Stimulated activated CD8-positive, alpha-beta memory T cell treated with anti-CD3 and anti-CD28 coated beads, Interleukin-4, amount 100 ng/mL, for 48 hours (primary cell): ENCODE results near the gene PKN2.

Experiments
- DNase-seq: peaks from one replicate; pipeline ENCODE4 v3.0.0-alpha.2; 2020

The PKN2 gene

DNA sequence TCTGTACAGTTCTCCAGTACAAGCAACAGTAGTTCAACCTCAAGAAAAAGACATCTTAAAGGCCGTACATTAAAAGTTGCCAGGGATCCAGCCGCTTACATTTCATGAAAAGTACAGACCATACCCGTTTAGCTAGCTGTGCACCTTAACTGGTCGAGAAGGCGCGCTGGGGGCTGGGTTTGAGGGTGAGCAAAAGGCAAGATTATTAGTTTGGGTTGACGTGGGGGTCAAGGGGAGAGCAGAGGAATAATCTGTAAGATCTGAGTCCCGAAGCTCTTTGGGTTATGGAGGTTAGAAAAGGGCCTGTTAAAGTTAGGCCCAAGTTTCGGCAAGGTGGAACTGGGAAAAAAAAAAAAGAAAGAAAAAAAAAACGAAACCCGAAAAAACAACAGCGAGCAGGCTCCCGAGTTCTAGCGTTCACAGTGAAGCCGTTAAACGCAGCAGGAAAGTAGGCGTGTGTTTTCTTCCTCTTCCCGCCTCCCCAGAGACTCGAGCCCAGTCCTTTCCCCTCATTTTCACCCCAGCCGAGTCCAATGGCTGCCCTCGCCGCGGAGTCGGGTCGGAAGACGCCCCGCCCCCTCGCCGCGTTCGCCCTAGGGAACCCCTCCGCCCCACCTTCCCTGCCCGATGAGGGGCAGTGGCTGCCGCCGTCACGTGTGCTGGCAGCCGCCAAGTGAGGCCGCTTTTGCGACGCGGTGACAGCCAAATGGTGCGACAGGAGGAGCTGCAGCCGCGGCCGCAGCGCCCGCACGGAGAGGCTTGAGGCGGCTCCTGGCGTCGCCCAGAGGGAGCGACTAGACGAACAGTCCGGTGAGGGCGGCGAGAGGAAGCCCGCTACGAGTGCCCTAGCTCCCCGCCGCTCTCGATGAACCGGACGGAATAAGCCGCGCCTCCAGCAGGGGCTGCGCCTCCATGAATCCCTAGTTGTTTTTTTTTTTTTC lies at the start of gene PKN2:
Gene PKN2, plus strand, starts transcription at position 733 of the 941 bp plus-strand sequence. CDS start 308 bp downstream, outside the sequence.
- DNase-seq = peak; percentile 97

DNA sequence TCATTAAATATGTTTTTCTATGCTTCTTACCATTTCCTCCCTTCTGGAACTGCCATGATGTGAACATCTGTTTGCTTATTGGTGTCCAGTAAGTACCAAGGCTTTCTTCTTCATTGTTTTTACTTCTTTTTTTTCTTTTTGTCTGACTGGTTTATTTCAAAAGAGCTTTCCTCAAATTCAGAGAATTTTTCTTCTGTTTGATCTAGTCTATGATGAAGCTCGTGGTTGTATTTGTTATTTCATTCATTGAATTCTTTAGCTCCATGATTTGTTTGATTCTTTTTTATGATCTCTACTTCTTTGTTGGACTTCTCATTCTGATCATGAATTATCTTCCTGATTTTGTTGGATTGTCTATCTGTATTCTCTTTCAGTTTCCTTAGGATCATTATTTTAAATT lies 49.5 kb upstream of the PKN2 start:
- no peak for DNase-seq

DNA sequence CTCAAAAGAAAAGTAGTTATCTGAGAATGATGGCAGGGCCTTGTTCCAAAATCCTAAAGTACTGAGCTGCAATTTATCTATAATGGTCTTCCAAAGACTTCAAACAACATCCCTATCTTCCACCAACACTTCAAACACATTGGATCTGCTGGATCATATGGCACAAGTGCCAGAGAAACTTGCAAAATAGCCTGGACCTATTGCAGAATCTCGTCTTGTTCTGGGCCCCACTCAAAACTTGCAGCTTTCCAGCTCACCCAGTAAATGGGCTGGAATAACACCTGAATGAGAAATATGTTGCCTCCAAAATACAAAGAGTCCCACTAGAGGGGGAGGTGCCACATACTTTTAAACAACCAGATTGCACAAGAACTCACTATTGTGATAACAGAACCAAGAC lies 44.0 kb upstream of the PKN2 start:
- no peak for DNase-seq

DNA sequence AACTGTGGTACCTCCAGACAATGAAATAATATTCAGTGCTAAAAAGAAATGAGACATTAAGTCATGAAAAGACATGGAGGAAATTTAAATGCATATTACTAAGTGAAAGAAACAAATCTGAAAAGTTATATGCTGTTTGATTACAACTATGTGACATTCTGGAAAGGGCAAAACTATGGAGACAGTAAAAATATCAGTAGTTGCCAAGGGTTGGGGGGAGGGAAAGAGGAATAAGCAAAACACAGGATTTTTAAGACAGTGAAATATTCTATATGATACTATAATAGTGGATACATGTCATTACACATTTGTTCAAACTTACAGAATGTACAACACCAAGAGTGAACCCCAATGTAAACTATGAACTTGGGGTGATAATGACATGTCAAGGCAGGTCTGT lies 38.2 kb upstream of the PKN2 start:
- no peak for DNase-seq

DNA sequence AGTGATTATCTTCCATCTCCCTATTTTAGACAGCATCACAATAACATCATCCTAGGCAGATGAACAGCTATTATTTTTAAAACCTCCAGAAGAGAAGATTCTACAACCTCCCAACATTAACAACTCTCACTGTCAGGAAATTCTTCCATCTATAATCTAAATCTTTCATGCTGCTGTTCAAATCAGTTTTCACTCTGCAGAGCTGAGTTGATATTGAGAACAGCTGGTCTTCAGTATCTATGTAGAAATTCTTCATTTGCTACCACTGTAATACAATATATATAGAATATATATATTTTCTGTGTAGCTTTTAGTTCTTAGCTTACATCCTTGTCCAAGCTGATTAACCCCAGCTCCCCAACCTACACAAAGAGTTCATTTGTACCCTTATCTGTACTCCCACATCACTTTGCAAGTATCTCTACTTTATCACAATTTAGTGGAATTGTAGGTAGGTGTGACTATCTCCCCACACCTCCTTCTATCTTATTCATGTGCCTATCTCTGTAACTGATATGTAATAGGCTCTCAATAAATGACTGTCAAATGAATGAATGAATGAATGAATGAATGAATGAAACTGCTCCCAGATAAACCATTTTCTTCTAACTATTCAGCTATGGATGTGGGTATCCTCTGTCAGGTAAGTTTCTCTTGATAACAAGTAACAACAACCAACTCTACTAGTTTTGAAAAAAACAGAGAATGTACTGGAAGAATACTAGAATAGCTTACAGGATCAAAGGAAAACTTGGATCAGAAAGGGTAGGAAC lies 37.4 kb upstream of the PKN2 start:
- DNase-seq = no peak

DNA sequence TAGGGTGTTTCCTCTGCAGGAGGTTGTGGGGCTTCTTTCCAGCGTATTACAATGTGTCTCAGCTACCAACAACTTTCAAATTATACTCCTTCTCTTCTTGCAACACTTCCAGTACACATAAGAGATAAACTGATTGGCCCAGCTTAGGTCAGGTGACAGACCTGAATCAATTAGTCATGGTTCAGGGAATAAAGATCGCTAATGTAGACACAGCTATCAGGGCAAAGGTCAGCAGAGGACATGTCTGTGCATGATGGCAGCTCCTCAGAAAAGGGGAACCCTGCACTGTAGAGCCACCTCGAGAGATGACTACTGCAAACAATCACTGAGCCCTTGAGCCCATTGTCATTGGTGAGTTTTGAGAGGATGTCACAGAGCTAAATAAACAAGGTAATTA lies 36.8 kb upstream of the PKN2 start:
- DNase-seq = no peak

DNA sequence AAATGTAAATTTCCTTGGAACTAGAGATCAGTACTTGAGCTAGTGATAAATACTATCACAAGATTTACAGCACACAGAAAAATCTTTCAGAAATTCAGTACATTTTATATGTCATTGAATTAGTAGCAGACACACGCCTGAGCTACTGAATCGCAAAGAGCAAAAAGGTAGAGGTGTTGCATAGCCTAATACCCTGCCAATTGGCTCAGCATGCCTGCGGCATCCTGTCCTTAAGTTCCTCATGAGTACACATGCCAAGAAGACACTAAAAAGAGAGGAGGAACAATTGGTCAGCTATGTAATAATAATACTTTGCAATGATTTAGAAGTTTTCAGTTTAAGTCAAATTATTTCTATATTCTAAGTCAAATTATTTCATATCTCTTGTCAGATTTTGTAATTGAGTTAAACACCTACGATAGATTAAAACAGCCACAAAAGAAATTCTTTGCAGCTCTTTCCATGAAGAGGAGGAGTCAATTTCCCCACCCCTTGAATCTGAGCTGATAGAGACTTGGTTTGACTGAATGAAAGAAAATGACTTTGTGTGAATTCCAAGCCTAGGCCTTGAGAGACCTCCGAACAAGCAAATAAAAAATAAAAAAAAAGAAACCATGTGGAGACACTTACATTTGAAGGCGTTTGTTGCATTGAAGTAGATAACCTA lies 36.2 kb upstream of the PKN2 start:
- DNase-seq = no peak

DNA sequence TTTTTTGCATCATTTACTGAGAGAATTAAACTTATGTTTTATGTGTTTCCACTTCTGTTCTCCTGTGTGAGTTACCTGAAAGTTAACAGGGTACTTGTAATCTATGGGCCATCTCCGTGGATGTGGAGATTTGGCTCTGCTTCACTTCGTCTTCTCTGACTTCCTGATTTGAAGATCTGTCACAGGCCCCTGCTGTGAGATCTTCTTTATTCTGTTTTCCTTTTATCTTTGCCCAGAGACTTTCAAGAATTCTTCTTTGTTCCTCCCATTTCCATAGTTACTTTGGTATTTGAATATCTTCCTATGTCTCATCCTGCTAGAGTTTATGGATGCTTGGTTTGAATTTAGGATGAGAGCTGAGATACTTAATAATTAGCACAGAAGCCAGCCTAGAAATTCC lies 35.4 kb upstream of the PKN2 start:
- no peak for DNase-seq

DNA sequence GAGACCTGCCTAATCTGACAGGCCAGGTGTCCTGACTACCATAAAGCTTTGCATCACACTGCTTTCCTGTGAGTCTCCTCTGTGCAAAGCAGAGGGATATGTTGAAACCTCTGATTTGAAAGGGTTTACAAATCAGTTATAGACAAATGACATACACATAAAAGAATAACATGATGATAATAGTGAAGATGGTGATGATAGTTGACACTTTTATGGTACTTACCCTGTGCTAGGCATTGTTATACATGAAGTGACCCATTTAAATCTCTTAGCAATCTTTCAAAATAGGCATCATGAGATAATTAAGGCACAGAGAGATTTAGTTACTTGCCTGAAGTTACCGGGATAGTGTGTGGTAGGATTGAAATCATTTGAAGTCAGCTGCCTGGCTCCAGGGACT lies 34.1 kb upstream of the PKN2 start:
- DNase-seq = no peak

DNA sequence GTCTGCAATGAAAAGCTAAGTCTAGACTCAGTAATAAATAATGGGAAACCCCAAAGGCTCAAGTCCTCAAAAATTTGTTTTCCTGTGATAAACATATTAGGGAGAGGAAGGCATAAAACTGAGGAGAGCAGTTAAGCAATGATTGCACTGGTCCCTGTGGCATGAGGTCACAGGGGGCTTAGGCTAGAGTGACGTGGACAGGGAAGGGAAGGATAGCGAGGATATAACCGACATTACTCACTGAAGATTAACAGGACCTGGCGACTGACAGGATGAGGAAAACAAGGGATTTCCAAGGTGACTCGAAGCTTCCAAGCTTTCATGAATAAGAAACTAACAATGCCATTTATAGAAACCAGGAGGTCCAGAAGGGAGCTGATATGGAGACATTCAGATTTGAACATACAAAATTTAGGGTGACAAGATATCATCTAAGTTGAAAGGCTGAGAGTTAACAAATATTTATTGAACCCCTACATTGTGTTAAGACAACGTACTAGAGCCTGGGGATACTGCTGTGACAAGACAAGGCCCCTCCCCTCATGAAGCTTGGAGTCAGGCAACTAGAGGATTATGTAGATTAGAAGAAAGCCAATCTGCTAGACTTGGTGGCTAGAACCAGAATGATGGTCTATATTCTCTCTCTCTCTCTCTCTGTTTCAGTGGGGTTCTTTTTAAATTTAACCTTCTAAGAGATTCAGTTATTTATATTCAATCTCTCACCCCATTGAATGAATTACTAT lies 33.2 kb upstream of the PKN2 start:
- DNase-seq = no peak

DNA sequence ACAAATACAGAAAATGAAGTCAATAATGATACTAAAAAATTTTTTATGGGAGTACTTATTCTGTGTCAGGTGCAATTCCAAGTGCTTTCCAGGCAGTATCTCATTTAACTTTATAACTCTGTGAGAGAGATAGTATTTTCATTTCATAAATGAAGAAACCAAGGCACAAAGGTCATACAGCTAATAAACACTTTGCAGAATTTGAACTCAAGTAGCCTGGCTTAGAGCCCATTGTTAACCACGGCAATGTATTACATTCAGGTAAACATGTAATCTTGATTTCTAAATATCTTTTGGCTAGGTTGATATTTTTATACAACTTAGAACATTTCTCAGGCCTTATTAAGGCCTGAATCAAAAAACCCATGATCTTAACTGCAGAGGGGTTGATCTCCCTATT lies 28.9 kb upstream of the PKN2 start:
- DNase-seq = no peak

DNA sequence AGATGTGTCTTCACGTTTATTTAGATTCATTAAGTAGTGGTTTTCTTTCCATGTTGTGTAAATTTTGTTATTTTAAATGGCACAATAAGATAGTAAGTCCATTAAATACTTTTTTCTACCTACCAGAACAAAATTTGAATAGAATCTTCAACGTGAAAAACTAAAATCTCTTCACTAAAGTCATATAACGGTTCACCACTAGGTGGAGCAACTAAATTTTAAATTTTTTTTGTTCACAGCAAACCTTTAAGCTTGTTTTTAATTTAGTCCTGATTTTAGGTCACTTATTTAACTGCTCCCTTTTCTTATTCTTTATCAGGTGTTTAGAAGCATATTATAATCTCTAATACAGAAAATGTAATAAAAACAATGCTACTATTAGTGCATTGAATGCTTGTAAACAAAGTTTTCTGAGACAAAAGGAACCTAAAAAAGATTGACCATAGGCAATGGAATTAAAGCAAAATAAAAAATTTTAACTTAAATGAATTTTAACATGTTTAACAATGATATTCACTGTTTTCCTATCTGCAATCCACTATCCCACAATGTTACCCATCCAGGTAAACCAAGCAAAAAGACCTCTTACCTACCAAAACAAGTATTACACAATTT lies 28.3 kb upstream of the PKN2 start:
- no peak for DNase-seq

DNA sequence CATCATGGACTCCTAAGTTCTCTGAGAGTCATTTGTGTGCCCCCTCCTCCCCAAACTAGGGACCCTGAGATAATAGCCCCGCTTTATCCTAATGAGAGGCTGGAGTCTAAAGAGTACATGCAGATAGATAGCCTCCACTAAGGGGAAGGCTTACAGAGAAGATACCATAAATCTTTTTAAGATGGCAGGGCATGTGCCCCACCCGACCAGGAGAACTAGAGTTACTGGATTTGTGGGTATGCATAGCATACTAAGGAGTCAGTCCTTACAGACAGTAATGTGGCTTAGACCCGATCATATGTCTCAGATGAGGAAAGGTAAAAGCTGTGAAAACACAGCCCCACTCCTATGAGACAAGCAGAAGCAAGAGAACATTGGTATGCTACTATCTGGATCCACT lies 25.7 kb upstream of the PKN2 start:
- DNase-seq = no peak

DNA sequence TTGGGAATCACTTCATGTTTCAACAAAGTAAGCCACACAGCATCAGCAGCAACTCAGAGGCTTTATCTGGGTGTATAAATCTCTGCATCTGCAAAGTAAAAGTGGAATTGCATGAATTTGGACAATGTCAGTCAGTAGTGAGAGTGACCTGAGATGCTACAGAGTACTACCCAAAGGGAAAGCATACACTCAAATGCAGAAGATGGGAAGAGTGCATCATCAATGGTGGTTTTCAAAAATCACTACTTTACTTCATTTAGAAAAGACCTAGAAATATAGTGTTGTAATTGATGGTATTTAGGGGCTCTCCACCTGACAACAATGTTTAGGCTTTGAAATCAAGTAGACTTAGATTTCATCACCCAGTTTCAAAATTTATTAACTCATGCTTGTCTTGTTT lies 24.5 kb upstream of the PKN2 start:
- DNase-seq = no peak

DNA sequence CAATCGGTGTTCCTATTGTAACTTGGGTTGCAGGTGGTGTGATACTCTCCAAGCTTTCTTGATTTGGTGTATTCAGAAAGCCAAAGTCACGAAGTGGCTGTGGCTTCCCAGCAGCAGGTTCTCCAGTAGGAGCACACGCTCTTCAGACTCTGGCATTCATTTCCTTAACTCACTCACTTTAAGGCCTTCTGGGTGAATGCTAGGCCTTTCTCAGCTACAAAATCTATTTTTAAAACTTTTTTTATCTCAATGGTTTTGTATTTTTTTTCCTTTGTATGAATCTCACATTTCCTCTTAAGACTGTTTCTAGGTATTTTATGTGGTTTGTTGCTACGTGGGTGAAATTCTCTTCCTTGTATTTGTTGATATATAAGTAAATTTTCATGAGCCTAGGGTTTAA lies 22.9 kb upstream of the PKN2 start:
- DNase-seq = no peak

DNA sequence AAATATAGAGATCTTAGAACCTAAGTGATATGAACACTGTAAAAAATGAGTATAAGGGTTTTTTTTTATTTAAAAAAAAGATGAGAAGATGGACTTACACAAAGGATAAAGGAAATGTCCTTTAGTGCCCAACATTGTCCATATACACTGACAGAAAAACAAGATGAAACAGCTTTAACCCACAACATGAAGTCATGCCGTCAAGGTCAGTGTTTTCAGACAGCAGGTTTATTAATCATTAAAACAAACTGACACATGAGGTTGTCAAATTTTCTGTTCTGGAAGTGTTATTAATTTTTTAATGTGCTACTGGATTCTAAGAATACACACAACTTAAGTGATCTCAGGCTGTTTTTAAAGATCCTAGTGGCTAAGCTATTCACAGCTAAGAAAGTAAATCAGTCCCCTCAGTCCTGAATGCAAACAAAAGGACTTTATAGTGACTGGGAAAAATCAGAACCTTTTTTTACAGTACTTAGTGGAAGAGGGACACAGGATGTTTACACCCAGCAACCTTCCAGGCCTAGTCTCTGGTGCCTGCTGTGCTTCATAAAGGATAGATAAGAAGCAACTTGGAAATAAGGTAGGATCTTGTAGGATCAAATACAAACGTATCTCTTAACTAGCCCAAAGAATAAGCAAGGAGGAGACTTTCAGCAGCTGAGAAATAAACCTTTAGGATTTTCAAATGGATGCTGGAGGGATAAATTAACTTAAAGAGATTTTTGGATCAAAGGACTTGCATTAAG lies 21.9 kb upstream of the PKN2 start:
- DNase-seq = no peak

DNA sequence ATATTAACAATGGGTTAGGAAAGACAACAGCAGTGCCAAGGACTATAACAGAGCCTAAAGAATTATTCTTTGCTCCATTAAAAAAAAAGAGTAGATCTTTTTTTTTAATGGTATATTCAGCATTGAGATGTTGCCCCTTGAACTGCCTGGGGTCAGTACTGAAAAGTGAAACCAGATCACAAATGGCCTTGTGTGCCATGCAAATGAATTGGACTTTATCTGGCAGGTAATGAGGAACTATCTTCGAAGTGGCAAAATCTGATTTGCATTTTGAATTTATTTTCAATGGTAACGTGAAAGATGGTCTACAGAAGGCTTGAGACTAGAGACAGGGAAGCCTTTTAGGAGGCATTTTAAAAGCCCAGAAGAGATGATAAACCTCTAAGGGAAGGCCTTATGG lies 21.4 kb upstream of the PKN2 start:
- DNase-seq = no peak

DNA sequence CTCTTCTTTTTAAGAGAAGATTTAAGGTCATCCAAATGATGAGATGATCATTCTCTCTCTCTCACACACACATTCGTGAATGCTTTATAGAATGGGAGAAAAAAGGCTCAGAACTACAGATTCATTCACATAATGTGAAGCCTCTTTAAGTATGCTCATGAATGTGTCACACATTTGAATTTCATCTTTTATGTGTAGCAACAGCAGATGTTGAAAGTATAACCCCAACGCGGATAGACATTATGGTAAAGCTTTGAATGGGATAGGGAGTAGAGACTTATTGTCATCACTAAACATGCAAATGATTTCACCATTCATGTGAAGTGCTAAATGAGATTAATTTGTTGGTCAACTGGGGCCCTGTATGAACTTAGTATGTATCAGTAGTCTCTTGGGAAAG lies 15.7 kb upstream of the PKN2 start:
- DNase-seq = no peak

DNA sequence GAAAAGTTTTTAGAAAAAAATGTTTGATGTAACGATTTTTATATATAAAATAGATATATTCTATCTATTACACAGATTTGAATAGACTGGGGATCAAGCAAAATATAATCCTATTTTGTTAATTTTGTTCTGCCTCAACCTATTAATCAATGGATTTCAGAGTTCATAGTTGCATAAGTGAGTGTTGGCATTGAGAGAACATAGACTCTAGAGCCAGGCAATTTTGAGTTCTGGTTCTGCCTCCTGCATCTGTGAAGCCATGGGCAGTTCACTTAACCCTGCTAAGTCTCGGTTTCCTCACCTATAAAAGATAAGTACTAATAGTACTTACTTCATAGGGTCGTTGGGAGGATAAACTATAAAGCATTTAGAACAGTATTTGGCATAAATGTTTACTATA lies 13.6 kb upstream of the PKN2 start:
- no peak for DNase-seq

DNA sequence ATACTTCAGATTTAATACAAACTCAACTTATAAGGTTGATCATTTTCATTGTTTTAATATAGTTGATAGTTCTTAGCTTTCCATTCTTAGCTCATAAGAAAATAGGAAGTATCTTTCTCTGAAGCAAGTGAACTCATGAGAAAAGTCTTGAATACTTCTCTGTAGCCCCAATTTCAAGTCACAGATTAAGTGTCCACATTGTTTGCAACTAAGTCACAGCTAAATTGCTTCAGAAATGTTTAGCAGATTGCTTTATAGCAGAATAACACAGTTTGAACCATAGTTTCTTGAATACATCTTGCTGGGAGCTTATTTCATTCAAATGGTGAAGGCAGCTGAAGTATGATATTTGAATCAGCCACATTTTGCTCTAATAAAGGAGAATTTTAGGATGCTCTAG lies 10.6 kb upstream of the PKN2 start:
- DNase-seq = no peak

DNA sequence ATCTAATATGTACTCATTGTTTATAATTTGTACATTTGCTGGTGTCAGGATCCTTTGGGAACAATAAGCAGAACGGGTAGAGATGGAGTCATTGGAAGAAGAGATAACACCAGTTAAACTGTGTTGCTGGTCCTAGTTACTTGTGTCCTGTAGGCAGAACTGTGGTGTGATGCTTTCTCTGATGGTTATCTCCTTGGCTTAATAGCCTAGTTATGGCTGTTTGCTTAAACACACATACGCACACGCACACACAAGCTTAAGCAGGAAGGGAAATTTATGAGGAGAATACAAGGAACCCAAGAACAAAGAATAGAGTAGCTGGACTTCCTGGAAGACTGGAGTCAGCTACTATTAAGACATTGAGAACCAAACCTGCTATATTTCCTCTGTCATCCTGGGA lies 5.7 kb upstream of the PKN2 start:
- DNase-seq = no peak

DNA sequence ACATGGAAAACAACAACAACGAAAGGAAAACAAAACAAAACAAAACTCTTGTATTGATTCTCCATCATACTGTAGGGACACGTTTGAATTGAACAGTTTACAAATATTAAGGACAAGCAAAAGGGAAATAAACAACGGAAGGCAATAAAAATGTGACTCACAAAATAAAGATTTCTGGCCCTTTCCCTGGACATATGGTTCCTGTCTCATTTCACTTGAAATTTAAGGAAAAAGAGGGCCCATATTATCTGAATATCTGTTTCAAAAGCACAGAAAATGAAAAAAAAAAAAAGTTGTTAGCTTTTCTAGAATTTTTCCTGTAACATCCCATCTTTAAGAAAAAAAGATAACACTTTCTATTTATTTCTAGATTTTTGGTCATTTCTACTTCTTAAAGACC lies 3.6 kb upstream of the PKN2 start:
- no peak for DNase-seq
